ENCODE results near the gene PDZD7. TPM values are rescaled to one million over a fixed set of nuclear protein-coding genes. Genes with fewer than 3 reads are reported as not detected.

Gene PDZD7
- total and polyA plus RNA-seq, 2 of the 8 experiments (the other 6 are each of a cell fraction or from before 2014, with no cell fraction given) = 0.88 to 1.6 TPM

DNA sequence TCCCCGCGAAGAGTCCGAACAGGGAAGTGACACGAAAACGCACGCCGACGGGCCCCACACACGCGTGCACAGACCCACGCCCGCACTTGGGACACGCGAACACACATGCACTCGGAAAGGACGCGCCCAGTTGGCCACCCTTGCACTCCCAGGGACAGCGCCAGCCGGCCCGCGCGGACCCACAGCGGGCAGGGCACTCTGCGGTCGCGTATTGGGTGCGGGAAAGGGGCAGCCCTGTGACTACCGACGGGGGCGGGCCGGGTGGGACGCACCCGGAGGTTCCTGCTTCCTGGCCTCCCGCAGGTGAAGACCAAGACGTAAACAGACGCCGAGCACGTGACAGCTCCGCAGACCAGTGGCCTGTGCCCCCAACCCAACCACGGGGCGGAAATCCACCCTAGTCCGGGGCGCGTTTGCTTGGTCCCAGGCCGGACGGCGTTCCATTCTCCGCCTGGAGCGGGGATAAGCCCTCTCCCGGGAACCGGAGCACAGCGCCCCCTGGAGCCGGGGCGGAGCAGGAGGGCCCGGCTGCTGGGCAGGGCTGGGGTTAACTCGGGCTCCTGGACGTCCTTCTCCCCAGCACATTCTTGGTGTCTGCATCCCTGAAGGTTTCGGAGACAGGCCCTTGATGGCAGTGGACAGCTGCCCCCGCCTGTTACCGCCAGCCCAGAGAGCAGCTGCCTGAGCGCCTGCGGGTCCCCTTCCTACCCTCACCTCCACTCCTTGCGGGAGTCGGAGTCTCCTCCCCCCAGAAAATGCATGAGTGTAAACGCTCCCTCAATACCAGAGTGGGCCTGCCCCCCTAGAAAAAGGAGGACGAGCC, 33.4 kb downstream of the PDZD7 start:
- no peaks in the 10 kb centered on the region for H3K27me3 ChIP-seq (replicated peaks in 1 of 4; ENCODE audit: control insufficient read depth in 3 of 4, extremely low read depth in 1 of 4, insufficient read depth in 3 of 4, low read length in 3 of 4)
- DNase-seq (ENCODE audit: low read depth in 1 of 2, low spot score in 2 of 2) = peak; percentile 71 to 97
- no peak overlapping the region for H3K14ac ChIP-seq (ENCODE audit: insufficient read length)
- peaks cover 10 to 21% (median 13%) of the 10 kb centered on the region in 4 experiments; a peak in 7 of 8 replicates for H3K36me3 ChIP-seq (ENCODE audit: control insufficient read depth in 2 of 4, insufficient read depth in 4 of 4, low read length in 3 of 4)
- peak overlapping the region in 3 of 4 experiments; percentile 60 to 70 (median 67); a peak in 5 of 7 replicates for H3K9ac ChIP-seq (replicated peaks in 1 of 4; ENCODE audit: extremely low read depth in 1 of 4, low read depth in 3 of 4, low read length in 3 of 4)
- peaks cover 0 to 30% of the 10 kb centered on the region in 2 experiments; a peak in 2 of 4 replicates for H3K79me2 ChIP-seq (ENCODE audit: control insufficient read depth in 1 of 2, insufficient read depth in 2 of 2, low read length in 2 of 2)
- H3K79me1 ChIP-seq (ENCODE audit: low read depth, low read length) = peaks cover 3% of the 10 kb centered on the region
- peaks cover 4 to 24% (median 14%) of the 10 kb centered on the region in 4 experiments for H3K4me1 ChIP-seq (replicated peaks in 1 of 4; ENCODE audit: control insufficient read depth in 3 of 4, insufficient read depth in 4 of 4, low read length in 3 of 4)
- H3K23ac ChIP-seq (ENCODE audit: insufficient read length) = no peak overlapping the region
- H3K23me2 ChIP-seq (ENCODE audit: low read depth, low read length) = peaks cover 17% of the 10 kb centered on the region
- peak overlapping the region; percentile 98 for H2BK5ac ChIP-seq (ENCODE audit: low read depth, low read length)
- H2AK5ac ChIP-seq (ENCODE audit: low read depth, low read length) = no peak overlapping the region
- no peaks in the 10 kb centered on the region for H3K9me3 ChIP-seq (ENCODE audit: insufficient read depth in 2 of 2, low read depth in 1 of 2, low read length in 1 of 2)
- peak overlapping the region; percentile 86 for H4K91ac ChIP-seq (replicated peaks; ENCODE audit: insufficient read length, low read length)
- peak overlapping the region; percentile 93 to 99 for H3K4me2 ChIP-seq (ENCODE audit: insufficient read depth in 1 of 2, low read depth in 2 of 2, low read length in 2 of 2)
- POLR2A ChIA-PET (ENCODE audit: partially characterized antibody) = interaction anchor here (1.1 to 12.6 kb wide), 7 partner anchors 10 to 85 kb away, joined by 3 to 143 read pairs (median 6); partner anchors contain the start of genes MRPL43, PDZD7, SFXN3 and SLF2
- H4K5ac ChIP-seq (ENCODE audit: insufficient read length, low read depth, low read length) = peak overlapping the region; percentile 75
- H2BK15ac ChIP-seq (ENCODE audit: low read length) = peak overlapping the region; percentile 61; the same call in 1 of the 2 replicates
- no peak for FAIRE-seq
- no peak overlapping the region for H2BK20ac ChIP-seq (ENCODE audit: low read length)
- peak overlapping the region; percentile 94 for H3K56ac ChIP-seq (replicated peaks; ENCODE audit: insufficient read length, low read depth, low read length)
- no peak overlapping the region; the same call in 1 of the 2 replicates for H2AFZ ChIP-seq (ENCODE audit: low read length)
- H3K4me3 ChIP-seq (ENCODE audit: extremely low read depth in 1 of 4, insufficient read depth in 2 of 4, low read depth in 3 of 4, low read length in 4 of 4) = peak overlapping the region; percentile 75 to 90 (median 76)
- 2% methylated on average over 55 of the region's 66 CpGs; no CpG with 5 or more reads in 1 of the 2 experiments for WGBS, 2 experiments (ENCODE audit: extremely low coverage in 1 of 2, insufficient coverage in 1 of 2, insufficient read length in 1 of 2, insufficient replicate concordance in 2 of 2, low coverage in 1 of 2, low lambda C conversion rate in 2 of 2, missing lambda C conversion rate in 1 of 2)
- peak overlapping the region; percentile 85 for H3K18ac ChIP-seq (ENCODE audit: extremely low read depth, low read length)
- peak overlapping the region; percentile 51; the same call in 1 of the 2 replicates for H3K27ac ChIP-seq (ENCODE audit: low read depth, low read length)
- peak overlapping the region; percentile 81 for H3K4ac ChIP-seq (replicated peaks; ENCODE audit: insufficient read length, low read depth, low read length)
- 0 out of 2 replicates have a peak overlapping the region, but pooled peaks have one; percentile 84 for H2BK12ac ChIP-seq (ENCODE audit: low read depth, low read length)
- peak overlapping the region; percentile 81 for H4K8ac ChIP-seq (ENCODE audit: extremely low read depth, insufficient read depth, low read length)
- H4K20me1 ChIP-seq (replicated peaks in 1 of 2; ENCODE audit: control insufficient read depth in 1 of 2, insufficient read depth in 2 of 2, low read length in 2 of 2) = peaks cover 0 to 9% of the 10 kb centered on the region in 2 experiments
- CTCF ChIA-PET (ENCODE audit: partially characterized antibody) = interaction anchor here (0.6 to 26.8 kb wide), 36 partner anchors 10 to 767 kb away, joined by 3 to 464 read pairs (median 4); partner anchors contain the start of genes HIF1AN, MRPL43, PDZD7 and SEMA4G
- peak overlapping the region; percentile 39 for H2BK120ac ChIP-seq (replicated peaks; ENCODE audit: low read depth, low read length)
- TF ChIP-seq POLR2AphosphoS5 (IDR thresholded peaks at IDR 0.05; ENCODE audit: low read depth, low read length) (0 out of 2 replicates have a peak, but pooled peaks have one; percentile 48), JUND (IDR thresholded peaks at IDR 0.05; ENCODE audit: low read length) (no peak), EZH2 (IDR thresholded peaks at IDR 0.05; ENCODE audit: low read depth, low read length, severe bottlenecking) (no peak), HDAC2 (IDR thresholded peaks at IDR 0.05; ENCODE audit: borderline replicate concordance in 1 of 2, low read depth in 2 of 2, low read length in 2 of 2) (peak; percentile 77 to 83; a peak in 3 of 4 replicates), TBP (IDR thresholded peaks at IDR 0.05; ENCODE audit: low read depth, low read length) (no peak; the same call in 1 of the 2 replicates), SP1 (IDR thresholded peaks at IDR 0.05; ENCODE audit: low read depth, low read length) (0 out of 2 replicates have a peak, but pooled peaks have one; percentile 31), RXRA (IDR thresholded peaks at IDR 0.05; ENCODE audit: insufficient read depth, low read depth, low read length) (0 out of 2 replicates have a peak, but pooled peaks have one; percentile 63), PHF8 (conservative IDR thresholded peaks at IDR 0.05; ENCODE audit: low read depth, low read length) (no peak), TAF1 (IDR thresholded peaks at IDR 0.05; ENCODE audit: low read depth, low read length) (no peak), TCF12 (IDR thresholded peaks at IDR 0.05; ENCODE audit: low read depth, low read length) (no peak)

Measured in H1 (cell line).